NCI-H1694 (cell line): ENCODE measurements around the gene APOBEC3H.

Experiments
- DNase-seq: peaks from one replicate; lab custom pipeline; 2025; lab: John Stamatoyannopoulos, UW

The APOBEC3H gene

GRCh38 chr22:39081016-39081415, 16.0 kb upstream of the APOBEC3H start:
- no peak for DNase-seq

- no peak for DNase-seq
Measured at GRCh38 chr22:39081598-39081997, 15.4 kb upstream of the APOBEC3H start.

GRCh38 chr22:39083212-39084165, 13.6 kb upstream of the APOBEC3H start:
- DNase-seq, result no peak

- DNase-seq, result no peak
Measured at GRCh38 chr22:39084666-39085065, 12.4 kb upstream of the APOBEC3H start.

GRCh38 chr22:39087098-39087497, 9.9 kb upstream of the APOBEC3H start:
- DNase-seq, result no peak

- no peak for DNase-seq
Measured at GRCh38 chr22:39087881-39088684, 9.0 kb upstream of the APOBEC3H start.

GRCh38 chr22:39088685-39089032, 8.4 kb upstream of the APOBEC3H start:
- DNase-seq, result no peak

GRCh38 chr22:39089928-39090327, 7.1 kb upstream of the APOBEC3H start:
- DNase-seq, result no peak

GRCh38 chr22:39090426-39091064, 6.5 kb upstream of the APOBEC3H start:
- no peak for DNase-seq

- no peak for DNase-seq
Measured at GRCh38 chr22:39091126-39092081, 5.6 kb upstream of the APOBEC3H start.

- DNase-seq, result no peak
Measured at GRCh38 chr22:39092111-39092862, 4.8 kb upstream of the APOBEC3H start.

GRCh38 chr22:39094717-39095389, 2.2 kb upstream of the APOBEC3H start:
- DNase-seq, result no peak

GRCh38 chr22:39095971-39096370, 1.1 kb upstream of the APOBEC3H start:
- no peak for DNase-seq

GRCh38 chr22:39098026-39098425, 982 bp downstream of the APOBEC3H start:
- no peak for DNase-seq

- DNase-seq, result no peak
Measured at GRCh38 chr22:39098576-39098975, 1.5 kb downstream of the APOBEC3H start.

GRCh38 chr22:39101226-39101625, 4.2 kb downstream of the APOBEC3H start:
- no peak for DNase-seq

- no peak for DNase-seq
Measured at GRCh38 chr22:39103431-39103830, 6.4 kb downstream of the APOBEC3H start.

- DNase-seq, result no peak
Measured at GRCh38 chr22:39106326-39106725, 9.3 kb downstream of the APOBEC3H start.

- no peak for DNase-seq
Measured at GRCh38 chr22:39108487-39108886, 11.4 kb downstream of the APOBEC3H start.

GRCh38 chr22:39109361-39109760, 12.3 kb downstream of the APOBEC3H start:
- no peak for DNase-seq
